T47D (cell line): ENCODE measurements around the gene SUMF1.
"Not testable (repeated sequence)": the region's sequence is repeated elsewhere in the genome, so short reads cannot be mapped to it uniquely, and the experiment has no call there.

Experiments
- DNase-seq, 2 experiments: peaks; one replicate each; pipeline versions ENCODE4 v3.0.0 to v3.0.0-alpha.2; 2011 to 2012; ENCODE audit warnings: low read depth in 1 of 2, low spot score in 1 of 2
- JUND ChIP-seq: IDR thresholded peaks from 2 replicates; pipeline ENCODE4 v1.6.1; 2012; ENCODE audit warnings: low read depth
- in situ Hi-C: cut with HindIII; loops from 2 replicates; pipeline ENCODE4 v1.10.0; 2016; ENCODE audit warnings: low sequenced_read_pairs, low pct_unique_long_range_greater_than_20kb

Gene SUMF1

DNA sequence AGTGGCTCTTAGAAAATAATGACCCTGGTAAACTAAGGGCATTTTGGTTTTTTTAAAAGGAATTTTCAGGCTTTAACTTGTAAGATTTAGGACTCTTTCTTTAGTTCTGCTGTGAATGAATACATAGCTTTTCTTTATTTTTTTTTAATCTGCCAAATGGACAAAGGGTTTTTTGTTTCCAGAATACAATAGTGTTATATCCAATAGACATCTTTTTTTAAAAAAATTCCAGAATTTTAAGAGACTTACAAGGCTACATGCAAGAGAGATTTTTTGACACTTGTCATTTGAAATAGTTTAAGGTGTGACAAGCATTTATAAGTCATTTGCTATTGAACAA is 125.8 kb downstream of the SUMF1 start:
- no peak for DNase-seq
- in situ Hi-C loops, result no loop called here
- TF ChIP-seq JUND, result no peak

DNA sequence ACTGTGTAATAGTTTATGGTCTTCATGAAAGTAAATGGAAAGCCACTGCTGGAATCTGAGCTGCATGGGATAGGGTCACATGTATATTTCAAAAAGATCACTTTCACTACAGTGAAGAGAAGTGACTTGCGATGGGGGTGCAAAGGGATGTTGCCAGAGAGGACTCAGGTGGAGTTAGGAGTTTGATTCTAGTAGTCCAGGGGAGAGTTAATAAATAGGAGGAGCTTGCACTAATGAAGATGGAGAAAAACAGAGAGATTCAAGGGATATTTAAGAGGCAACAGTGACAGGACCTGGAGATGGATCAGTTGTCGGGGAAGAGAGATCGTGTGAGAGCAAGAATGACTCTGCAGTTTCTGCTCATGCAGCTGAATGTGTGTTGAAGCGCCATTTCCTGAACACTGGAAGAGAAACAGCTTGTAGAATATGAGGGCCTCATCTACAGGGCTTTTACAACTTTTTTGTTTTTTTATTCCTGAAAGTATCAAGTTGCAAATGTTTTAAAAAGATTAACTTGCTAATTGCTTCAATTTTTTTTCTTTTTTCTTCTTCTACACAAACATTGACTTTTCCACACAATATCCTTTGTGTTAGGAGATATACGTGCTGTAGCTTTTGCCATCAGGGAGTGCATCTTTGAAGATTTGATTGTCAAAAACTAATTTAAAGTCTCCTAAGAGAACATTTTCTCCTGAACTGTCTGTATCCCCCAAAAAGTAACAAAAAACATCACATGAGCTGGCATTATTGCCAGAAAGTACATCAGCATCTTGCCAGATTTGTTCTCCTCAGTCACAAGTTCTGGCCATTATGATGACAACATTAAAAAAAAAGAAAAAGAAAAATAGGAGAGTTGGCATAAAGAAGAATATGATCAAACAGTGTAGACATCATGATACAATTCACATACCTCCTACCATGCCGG is 126.4 kb downstream of the SUMF1 start:
- no peak for TF ChIP-seq JUND
- in situ Hi-C loops, result no loop called here
- no peak for DNase-seq

DNA sequence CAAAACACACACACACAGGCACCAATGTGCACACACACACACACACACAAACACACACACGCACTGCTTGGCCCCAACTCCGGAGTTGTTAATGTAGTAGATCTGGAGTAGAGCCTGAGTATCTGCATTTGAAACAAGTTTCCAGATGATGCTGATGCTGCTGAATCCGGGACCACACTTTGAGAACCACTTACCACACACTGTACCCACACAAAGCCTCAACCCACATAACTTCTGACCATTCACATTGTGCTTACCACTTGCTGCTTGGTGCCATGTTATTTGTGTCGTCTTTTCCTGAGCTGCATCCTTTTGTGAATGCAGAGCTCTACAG is 127.0 kb downstream of the SUMF1 start:
- TF ChIP-seq JUND, result no peak
- no peak for DNase-seq
- in situ Hi-C loops, result no loop called here

DNA sequence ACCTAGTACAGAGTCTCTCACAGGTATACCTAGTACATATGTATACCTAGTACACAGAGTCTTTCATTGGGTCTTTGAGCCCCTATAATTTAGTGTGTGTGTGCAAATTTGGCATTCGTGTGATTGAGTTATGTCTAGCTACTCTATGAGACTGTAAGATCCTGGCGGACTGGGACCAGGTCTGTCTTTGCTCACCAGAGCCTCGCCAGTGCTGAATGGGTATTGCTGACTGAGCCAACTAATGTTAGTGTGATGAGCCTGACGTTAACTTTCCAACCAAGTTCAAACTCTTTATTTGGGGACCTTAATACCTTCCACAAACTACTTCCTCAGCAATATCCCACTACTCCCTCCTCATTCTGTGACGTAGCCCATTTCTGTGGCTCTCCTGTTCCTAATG is 128.3 kb downstream of the SUMF1 start:
- DNase-seq, result no peak
- no peak for TF ChIP-seq JUND
- in situ Hi-C loops, result no loop called here

DNA sequence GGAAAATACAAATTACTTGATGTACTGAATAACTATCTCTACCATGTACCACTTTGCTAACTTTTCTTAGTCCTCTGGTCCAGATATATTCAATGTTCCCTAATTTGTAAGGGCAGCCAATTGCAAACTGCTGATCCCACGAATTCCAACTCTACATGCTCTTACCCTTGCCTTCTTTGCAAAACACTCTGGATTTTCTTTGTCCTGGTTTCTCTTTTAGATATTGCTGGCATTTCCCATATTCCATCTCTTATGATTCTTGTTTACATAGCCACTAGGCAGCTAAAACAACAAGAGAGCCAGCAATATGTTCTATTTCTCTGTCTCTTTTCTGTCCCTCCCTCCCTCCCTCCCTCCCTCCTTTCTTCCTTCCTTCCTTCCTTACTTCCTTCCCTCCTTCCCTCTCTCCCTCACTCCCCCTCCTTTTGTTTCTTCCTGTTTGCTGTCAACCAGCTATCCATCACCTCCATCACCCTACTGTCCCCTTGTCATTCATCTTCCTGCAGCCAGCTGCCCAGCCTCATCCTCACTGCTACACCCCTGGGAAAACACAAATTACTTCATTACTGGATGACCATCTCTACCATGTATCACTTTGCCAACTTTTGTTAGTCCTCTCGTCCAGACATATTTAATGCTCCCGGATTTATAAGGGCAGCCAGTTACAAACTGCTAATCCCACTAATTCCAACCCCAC is 130.1 kb downstream of the SUMF1 start:
- DNase-seq, result no peak
- no peak for TF ChIP-seq JUND
- in situ Hi-C loops, result no loop called here

DNA sequence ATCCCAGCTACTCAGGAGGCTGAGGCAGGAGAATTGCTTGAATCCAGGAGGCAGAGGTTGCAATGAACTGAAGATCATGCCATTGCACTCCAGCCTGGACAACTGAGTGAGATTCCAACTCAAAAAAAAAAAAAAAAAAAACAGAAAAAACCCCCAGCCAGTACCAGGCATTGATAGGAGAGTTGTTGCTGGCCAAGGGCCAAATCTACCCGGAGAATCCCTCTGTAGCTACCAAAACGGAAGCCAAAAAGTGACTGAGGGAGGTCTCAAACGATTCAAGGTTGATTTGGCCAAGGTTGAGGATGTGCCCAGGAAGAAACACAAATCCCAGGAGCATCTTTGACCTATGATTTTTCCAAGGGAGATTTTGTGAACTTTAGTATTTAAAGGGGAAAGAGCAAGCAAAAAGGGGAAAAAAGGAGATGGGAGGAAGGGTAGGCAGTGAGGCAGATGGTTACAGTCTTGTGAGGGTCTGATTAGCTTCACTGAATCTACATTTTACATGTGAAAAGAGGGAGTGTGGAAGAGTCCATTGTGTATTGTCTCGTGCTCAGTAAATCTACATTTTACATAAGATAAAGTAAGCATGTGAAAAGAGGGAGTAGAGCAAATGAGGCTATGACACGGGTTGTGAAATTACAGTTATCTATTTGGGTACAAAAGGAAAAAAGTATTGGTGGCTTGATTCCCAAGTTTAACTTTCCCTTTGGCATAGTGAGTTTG is 131.1 kb downstream of the SUMF1 start:
- in situ Hi-C loops, result no loop called here
- no peak for DNase-seq
- no peak for TF ChIP-seq JUND

DNA sequence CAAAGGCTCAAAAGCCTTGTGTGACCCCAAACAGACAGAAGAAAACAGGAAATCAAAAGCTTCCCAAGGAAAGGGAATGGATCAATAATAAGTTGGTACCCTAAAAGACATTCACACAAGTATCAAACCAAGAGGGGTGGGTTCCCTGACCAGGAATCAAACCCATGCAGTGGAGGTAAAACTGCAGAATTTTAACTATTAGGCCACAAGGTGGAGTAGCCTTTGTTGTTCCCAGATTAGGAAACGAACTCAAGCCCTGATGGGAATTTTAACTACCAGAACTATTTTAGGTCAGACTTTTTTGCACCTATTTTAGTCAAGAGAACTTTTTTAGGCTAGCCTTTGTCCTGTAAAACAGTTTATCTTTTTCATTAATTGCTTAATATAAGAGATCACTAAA is 132.5 kb downstream of the SUMF1 start:
- TF ChIP-seq JUND, result no peak

DNA sequence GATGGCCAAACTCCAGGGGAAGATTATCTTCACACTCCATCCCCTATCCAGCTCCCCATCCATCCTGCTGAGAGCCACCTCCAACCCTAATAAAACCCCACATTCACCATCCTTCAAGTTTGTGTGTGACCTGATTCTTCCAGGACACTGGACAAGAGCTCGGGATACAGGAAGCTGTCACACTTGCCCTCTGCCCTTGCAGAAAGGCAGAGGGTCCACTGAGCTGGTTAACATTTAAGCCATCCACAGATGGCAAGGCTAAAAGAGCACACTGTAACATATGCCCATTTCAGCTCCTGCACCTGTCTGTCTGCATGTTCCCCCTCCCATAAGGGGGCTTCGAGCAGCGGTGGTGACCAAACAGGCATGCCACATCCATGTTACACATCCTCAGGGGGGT is 134.1 kb downstream of the SUMF1 start:
- in situ Hi-C loops, result no loop called here
- TF ChIP-seq JUND, result no peak
- DNase-seq, result no peak

More for the DNA sequence above, 132.5 kb downstream of the SUMF1 start:
- DNase-seq, result no peak
- in situ Hi-C loops, result no loop called here

DNA sequence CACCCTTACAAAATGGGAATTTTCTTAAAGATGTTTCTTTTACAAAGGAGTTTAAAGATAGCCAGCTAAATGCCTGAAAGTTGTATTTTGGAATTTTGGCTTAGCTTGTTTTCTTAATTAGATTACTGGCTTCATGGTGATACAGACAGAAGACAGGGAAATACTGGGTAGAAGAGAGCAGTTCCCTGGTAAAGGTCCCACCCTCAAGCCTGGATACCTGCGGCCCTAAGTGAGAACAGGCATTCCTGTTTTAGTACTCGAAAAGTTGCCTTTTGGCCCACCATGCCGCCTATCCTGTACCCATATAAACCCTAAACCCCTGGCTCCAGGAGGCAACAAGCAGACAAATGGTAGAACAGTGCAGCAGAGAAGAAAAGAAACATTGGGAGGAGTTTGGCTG is 134.5 kb downstream of the SUMF1 start:
- in situ Hi-C loops, result no loop called here
- no peak for DNase-seq
- TF ChIP-seq JUND, result no peak

DNA sequence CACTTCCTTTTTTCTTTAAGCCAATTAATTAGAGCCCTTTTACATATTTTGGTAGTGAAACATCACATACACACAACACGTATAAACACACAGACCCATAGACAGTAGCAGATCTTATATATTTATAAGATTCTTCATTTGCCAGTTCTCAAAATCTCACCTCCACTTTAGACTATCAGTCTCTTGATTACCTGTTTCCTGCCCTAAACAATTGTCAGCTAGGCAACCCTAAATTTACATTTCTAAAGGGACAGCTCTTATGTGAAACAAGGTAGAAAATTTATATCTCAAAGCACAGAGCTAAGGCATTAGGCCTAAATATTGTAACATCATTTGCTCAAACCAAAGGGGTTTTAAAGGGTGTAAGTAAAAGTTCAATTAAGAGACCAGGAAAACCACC is 135.0 kb downstream of the SUMF1 start:
- no peak for DNase-seq
- in situ Hi-C loops, result no loop called here
- TF ChIP-seq JUND, result no peak

DNA sequence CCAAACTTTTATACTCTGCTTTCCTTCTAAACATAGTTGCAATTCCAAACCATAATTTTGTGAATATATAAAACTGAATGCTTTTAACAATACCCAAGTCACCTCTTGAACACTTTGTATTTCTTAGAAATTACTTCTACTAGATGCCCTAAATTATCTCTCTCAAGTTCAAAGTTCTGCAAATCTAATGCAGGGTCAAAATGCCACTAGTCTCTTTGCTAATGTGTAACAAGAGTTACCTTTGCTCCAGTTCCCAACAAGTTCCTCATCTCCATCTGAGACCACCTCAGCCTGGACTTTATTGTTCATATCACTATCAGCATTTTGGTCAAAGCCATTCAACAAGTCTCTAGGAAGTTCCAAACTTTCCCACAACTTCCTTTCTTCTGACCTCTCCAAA is 137.3 kb downstream of the SUMF1 start:
- in situ Hi-C loops, DNase-seq: not testable (repeated sequence)

DNA sequence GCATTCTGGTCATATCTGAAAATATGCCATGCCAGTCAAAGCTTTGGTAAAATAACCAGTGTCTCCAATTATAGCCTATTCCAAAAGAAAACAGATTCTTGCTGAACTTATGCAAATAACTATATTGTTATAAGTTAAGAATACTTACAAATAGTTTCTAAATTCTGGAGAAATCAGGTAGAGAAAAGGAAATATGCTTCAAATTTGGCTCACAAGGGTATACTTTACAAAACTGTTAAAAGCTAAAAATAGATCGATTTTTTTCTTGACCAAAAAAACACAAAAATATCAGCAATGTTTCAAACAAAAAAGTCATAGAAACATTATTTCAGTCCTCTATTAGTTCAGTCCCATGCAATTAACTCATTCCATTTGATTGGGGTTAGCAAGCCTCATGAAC is 140.2 kb downstream of the SUMF1 start:
- DNase-seq, result no peak
- no peak for TF ChIP-seq JUND
- in situ Hi-C loops, result no loop called here

DNA sequence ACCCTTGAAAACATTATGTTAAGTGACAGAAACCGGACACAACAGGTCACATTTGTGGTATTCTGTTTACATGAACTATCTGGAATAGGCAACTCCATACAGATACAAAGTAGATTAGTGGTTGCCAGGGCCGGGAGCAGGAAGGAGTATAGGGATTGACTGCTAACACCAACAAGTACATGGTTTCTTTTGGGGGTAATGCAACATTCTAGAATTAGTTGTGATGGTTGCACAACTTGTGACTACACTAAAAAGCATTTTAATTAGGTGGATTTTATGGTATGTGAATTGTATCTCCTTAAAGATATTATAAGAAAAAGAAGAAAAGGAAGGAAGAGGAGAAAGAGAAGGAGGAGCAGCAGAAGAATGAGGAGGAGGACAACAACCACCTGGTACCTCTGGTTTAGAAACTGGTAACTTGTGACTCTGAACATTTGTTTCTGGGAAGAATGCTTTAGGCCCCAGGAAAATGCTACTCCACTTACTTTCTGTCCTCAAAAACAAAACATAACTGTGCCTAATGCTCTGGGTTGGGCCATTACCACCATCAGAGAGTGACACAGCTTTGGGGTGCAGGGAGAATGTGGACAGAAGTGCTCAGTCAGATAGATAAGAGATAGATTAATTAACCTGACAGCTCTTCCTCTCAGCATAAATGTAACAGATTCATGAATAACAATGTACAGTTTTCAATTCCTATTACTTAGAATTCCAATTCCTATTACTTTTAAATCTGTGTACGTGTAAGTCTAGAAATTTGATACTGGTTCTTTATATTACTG is 143.6 kb downstream of the SUMF1 start:
- no peak for TF ChIP-seq JUND
- in situ Hi-C loops, result no loop called here
- DNase-seq, result no peak
